CD4-positive, alpha-beta T cell treated with Interleukin-12 subunit alpha and Interleukin-12 subunit beta, for 1 hour (primary cell): ENCODE results near the gene MYBBP1A.
"Not testable (repeated sequence)": the region's sequence is repeated elsewhere in the genome, so short reads cannot be mapped to it uniquely, and the experiment has no call there.

Experiments
- DNase-seq: peaks from one replicate; pipeline ENCODE4 v3.0.0-alpha.2; 2020

MYBBP1A gene

GRCh38 chr17:4590042-4590441 lies 34.9 kb upstream of the MYBBP1A start:
- DNase-seq = not testable (repeated sequence)

GRCh38 chr17:4588898-4589625 lies 33.9 kb upstream of the MYBBP1A start:
- no peak for DNase-seq

DNA sequence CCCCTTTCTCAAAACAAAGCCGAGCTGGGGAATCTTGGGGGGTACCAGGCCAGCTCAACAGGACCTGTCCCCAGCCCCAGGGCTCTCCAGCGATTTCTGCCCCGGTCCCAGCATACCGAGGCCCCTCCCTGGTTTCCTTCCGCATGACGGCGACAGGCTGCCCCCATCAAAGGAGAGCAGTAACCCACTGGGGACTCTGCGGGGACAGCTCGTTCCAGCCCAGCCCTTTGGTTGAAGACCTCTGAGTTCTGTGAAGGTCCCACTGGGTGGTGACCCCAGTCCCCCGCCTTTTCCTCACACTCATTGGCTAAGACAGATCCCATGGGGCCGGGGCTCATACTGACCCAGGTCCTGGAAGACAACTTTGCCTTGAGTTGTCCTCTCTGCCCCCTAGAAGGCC lies 33.2 kb upstream of the MYBBP1A start:
- DNase-seq = no peak

GRCh38 chr17:4587803-4588202 lies 32.6 kb upstream of the MYBBP1A start:
- DNase-seq = no peak

DNA sequence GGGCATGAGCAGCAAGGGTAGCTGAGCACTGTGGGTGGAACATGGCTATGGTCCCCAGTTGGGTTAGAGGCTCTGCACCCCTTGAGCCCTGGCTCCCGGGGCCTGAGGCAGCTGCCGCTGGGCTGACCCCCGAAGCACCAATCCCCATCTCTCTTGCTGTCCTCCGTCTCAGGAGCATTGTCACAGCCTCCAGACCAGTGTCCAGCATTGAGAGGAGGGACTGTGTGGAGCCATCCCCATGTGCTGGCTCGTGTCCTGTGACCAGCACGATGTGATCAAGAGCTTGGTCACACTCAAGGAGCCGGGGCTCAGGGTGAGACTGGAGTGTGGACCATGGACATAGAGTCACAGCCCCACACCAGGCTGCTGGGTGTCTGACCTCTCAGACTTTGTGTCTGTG lies 32.0 kb upstream of the MYBBP1A start:
- no peak for DNase-seq

DNA sequence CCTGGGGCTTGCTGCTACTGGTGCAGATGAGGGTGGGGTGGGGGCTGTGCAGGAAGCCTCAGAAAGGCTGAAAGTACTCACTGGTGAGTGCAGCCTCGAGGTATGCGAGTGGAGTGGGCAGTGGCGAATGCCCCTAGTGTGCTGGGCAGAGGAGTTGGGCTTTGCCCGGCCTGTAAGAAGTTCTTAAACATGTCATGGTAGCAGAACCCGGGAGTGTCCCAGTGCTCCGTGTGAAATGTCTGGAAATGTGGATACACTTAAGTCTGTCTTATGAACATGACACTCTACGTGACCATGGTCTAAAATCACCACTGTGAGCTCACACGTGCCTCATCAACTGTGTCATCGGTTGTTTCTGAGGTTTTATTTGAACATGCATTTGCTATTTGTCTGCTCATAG lies 30.9 kb upstream of the MYBBP1A start:
- DNase-seq = no peak

DNA sequence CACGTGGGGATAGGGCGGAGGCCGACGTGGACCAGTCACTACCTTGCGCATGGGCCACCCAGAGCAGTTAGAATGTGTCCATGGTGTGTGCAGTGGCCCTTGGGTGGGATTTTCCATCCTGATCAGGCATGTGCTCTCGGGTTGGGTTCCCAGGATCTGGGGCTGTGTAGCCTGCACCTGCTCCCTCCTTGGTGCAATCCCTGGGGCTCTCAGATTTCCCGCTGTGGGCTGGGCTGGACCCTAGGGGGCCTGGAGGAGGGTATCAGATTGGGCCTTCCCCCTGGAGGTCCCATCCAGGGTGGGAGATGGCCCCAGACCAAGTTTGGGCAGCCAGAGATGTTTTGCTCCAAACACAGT lies 30.4 kb upstream of the MYBBP1A start:
- DNase-seq = no peak

- no peak for DNase-seq
Observed at GRCh38 chr17:4584917-4585637, 29.9 kb upstream of the MYBBP1A start.

- peak; percentile 8 for DNase-seq
Observed at GRCh38 chr17:4584101-4584916, 29.1 kb upstream of the MYBBP1A start, which contains the start of gene SMTNL2. TSS of gene SMTNL2 (plus strand) at chr17:4584529. CDS start at chr17:4584606, 77 bp downstream.

- peak; percentile 7 for DNase-seq
Observed at GRCh38 chr17:4583782-4584100, 28.6 kb upstream of the MYBBP1A start.

DNA sequence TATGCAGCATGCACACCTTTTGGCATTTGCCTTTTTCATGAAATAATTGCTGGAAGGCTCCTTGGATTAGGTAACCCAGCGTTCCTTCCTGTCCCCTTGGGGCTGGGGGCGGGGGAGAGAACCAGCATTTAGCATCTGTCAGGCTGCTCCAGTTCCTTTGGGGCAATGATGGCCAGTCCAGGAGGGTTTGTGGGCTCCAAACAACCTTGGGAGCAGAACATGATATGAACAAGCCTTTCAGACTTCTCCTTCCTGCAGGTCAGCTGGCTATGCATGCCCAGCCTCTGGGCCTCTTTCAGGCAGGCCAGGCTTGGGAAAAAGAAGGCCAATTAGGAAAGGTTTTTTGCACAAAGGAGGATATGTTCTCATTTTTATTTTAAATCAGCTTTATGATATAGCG lies 28.0 kb upstream of the MYBBP1A start:
- DNase-seq = no peak

GRCh38 chr17:4582691-4583090 lies 27.5 kb upstream of the MYBBP1A start:
- no peak for DNase-seq

DNA sequence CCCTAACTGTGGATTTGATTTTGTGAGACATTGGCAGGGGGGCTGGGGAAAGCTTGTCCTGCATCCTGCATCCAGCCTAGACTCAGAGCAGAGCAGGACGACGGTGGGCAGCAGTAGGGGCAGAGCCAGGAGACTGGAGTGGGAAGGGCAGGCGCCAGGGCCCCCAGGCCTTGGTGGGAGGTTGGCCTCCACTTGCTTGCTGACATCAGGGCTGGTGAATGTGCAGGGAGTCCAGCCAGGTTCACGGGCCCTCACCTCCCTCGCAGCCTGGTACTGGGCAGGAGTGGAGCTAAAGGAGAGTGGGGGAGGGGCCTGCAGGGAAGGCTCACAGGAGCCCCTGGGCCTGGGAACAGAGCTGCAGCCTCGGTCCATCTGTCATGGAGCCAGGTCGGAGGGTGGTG lies 26.9 kb upstream of the MYBBP1A start:
- DNase-seq = no peak

DNA sequence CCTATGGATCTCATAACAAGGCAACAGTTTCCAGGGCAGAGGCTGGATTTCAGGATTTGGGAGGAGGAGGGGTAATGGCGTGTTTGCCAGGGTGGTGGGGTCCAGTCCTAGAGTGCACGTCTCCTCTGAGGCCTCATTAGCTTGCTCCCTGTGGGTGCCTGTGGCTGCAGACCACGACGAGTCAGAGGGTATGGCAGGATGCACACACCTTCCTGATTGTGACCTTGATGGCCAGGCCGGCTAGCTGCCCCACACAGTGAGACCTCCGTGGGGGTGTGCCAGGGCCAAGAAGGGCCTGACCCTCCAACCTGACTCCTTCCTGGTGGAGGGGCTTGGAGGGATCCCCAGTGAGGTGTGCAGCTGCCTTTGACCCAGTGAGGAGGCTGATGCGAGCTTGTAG lies 25.1 kb upstream of the MYBBP1A start:
- no peak for DNase-seq

- no peak for DNase-seq
Observed at GRCh38 chr17:4579678-4580077, 24.5 kb upstream of the MYBBP1A start.

- not testable (repeated sequence) for DNase-seq
Observed at GRCh38 chr17:4578349-4578748, 23.2 kb upstream of the MYBBP1A start.

- DNase-seq = no peak
Observed at GRCh38 chr17:4577386-4577993, 22.3 kb upstream of the MYBBP1A start.

GRCh38 chr17:4576729-4577322 lies 21.6 kb upstream of the MYBBP1A start:
- no peak for DNase-seq

GRCh38 chr17:4576161-4576558 lies 21.0 kb upstream of the MYBBP1A start:
- DNase-seq = no peak

DNA sequence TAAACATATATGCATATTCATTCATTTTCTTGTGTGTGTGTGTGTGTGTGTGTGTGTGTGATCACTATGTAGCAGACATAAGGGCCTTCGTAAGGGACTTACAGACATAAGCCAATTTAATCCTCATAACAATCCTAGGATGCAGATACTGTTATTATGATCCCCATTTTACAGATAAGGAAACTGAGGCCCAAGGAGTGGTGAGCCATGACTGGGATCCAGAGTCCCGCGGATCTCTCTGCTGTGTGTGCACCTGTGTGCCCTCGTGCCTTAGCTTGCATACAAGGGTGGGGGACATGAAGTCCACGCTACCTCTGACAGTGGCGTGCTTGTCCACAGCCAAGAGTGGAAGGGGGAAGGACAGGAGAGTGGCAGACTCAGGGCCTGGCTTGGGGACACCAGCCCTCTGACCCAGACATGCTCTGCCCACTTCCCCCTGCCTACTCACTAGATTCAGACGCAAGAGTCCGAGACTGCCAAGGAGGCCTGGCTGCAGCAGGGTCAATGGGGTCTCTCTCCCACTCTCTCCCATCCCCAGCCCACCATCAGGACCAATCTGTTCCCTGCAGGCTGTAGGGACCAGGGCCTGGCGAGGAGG lies 19.4 kb upstream of the MYBBP1A start:
- DNase-seq = no peak

GRCh38 chr17:4573669-4574068 lies 18.5 kb upstream of the MYBBP1A start:
- DNase-seq = peak; percentile 56

GRCh38 chr17:4573115-4573514 lies 17.9 kb upstream of the MYBBP1A start:
- DNase-seq = no peak

- DNase-seq = no peak
Observed at GRCh38 chr17:4572131-4572530, 16.9 kb upstream of the MYBBP1A start.
